Stromal cell of bone marrow (primary cell): ENCODE measurements around the gene RCOR1.

Experiments
- DNase-seq: peaks from one replicate; pipeline ENCODE4 v3.0.0-alpha.2; 2012; ENCODE audit warnings: low read depth

Gene RCOR1

GRCh38 chr14:102726191-102726949, 133.9 kb downstream of the RCOR1 start:
- no peak for DNase-seq

DNA sequence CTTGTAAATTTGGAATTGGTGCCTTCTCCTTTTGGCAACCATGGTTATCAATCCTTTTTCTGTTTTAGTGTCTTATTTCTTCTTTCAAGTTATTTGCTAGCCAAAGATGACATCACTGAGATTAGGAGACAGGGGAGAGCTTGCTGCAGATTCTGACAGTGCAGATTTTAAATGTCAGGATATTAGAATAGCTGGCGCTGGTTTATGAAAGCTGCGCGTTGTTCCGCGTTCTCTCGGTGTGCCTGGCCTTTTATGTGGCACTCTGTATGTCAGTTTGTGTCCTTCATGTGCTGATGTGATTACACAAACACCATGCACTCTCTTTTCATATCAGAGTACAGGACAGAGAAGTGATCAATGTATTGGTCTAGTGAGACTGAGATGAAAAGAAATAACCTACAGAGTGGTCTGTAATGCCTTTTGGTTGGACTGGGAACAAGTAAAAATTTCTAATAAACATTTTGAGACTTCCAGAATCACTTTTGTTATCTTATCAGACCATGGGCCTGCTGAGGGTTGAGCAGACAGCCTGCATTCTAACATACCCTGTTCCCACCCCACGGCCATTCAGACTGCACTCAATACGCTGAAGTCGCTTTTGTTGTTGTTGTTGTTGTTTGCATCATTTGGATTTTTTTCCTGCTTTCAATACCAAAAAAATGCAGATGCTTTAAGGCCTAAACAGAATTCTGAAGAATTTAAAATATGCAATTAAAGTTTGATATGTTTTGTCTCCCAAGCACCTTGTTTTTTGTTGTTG, 135.1 kb downstream of the RCOR1 start:
- no peak for DNase-seq

GRCh38 chr14:102728501-102728900, 136.1 kb downstream of the RCOR1 start:
- no peak for DNase-seq

GRCh38 chr14:102729268-102729667, 136.8 kb downstream of the RCOR1 start:
- DNase-seq: no peak

- DNase-seq: no peak
These were observed 137.4 kb downstream of the RCOR1 start for GRCh38 chr14:102729825-102730224.

DNA sequence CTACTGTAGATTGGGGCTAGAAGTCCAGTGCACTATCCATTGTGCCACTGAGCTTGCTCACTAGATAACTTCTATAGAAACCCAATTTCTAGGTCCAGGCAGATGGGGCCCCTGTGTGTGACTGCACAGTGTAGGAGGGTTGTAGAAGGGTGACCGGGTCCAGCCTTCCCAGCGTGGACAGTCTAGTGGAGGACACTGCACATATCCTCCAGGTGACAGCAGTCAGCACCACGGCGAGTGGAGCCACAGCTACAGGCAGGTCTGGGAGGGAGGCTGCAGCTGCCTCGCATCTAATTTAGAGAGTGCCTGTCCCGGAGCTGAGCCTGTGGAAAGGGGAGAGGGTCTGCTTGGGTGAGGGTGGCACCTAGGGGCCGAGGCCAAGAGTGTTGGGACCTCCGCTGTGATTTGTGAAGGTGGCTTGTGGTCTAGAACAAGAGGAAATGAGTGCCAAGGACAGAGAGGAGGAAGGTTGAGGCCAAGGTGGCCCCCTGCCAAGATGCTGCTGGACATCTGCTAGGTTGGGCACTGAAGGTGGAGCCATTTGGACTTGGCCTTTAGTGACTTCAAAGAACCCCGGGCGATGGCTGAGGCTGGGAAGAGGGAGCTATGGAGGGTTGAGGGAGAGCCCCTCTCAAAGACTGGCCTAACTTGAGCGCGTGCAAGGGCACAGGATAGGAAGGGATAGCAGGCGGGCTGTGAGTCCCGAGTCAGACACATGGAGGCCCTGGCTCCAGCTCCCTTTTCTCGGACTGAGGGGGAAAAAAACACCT, 138.8 kb downstream of the RCOR1 start:
- no peak for DNase-seq

DNA sequence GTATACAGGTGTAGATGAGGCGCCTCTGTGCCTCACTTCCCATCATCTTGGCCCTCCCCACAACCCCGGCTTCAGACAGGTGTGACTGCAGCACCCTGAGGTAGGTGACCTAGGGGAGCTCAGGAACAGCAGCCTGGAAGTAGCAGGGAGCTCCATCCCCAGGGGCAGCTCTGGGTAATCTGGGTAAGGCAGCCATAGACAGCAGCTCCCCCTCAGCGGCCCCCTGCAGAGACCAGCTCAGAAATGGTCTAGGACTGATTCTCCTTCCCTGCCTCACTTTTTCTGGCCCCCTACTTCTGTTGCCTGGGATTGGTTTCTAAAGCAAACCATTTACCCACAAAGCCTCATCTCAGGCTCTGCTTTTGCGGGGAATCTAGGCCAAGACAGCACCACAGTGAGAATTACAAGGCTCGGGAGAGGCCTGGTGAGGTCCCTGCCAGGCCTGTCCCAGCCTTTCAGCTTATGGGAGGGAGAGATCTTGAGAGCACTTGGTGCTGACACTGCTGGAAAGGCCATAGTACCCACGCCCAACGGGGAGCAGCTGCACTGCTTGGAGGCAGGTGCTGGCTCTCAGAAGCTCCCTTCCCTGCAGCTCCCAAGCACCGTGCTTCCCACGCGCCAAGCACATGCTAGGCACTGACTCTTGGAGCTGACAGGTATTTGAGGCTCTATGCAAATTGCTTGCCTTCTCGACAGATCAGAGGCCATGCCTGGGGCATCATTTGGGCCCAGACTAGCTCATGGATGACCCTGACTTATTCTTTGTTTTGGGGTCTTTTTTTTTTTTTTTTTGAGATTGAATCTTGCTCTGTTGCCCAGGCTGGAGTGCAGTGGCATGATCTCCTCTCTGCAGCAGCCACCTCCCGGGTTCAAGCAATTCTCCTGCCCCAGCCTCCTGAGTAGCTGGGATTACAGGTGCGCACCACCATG, 139.7 kb downstream of the RCOR1 start:
- DNase-seq: no peak

DNA sequence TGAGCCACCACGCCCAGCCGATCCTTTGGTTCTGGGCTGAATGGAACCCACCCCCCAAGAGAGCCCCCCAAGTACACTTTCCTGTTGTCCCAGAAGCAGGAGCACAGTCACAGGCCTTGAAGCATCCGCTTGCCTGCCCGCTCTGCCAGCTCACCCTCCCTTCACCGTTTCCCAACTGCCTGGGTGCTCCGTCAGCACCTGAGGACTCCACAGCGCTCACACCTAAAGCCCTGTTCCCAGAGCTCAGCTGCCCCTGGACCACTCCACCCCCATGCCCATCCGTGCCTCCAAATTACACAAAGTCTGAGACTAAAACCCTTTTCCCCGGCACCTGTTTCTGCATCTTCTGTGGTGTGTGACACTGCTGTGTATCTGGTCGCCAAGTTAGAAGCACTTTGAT, 140.5 kb downstream of the RCOR1 start:
- DNase-seq: no peak

GRCh38 chr14:102733326-102733725, 140.9 kb downstream of the RCOR1 start:
- DNase-seq: no peak

GRCh38 chr14:102734436-102734835, 142.0 kb downstream of the RCOR1 start:
- no peak for DNase-seq

DNA sequence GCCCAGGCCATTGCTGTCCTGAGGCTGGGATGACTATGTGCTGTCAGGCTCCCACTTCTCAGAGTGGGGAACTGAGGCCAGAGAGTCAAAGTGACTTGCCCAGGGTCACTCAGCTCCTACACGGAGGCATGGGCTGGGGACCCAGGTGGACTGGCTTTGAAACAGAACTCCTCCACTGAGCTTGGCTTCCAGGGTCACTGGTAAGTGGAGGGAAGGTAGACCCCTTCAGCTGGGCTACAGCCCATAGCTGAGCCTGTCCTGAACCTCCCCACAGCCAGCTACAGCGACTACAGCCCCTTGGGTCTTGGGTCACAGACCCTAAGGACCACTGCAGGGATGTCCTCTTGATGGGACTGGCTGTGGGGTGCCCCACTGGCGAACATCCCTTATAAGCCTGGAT, 144.5 kb downstream of the RCOR1 start:
- no peak for DNase-seq

GRCh38 chr14:102737402-102738372, 145.2 kb downstream of the RCOR1 start:
- no peak for DNase-seq

- no peak for DNase-seq
These were observed 146.1 kb downstream of the RCOR1 start for GRCh38 chr14:102738373-102739189.

DNA sequence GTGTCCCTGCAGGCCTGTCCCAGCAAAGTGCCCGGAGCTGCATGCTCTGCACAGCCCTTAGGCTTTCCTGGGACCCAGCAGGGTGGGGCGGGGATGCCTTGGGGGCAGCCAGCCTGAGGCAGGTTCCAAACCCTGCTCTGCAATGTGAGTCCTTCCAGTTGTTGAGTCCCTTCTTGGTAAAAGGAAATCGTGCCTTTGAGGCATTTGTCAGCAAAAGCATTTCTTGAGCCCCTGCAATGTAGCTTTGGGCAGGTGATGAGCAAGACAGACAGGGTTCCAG, 146.7 kb downstream of the RCOR1 start:
- DNase-seq: no peak

DNA sequence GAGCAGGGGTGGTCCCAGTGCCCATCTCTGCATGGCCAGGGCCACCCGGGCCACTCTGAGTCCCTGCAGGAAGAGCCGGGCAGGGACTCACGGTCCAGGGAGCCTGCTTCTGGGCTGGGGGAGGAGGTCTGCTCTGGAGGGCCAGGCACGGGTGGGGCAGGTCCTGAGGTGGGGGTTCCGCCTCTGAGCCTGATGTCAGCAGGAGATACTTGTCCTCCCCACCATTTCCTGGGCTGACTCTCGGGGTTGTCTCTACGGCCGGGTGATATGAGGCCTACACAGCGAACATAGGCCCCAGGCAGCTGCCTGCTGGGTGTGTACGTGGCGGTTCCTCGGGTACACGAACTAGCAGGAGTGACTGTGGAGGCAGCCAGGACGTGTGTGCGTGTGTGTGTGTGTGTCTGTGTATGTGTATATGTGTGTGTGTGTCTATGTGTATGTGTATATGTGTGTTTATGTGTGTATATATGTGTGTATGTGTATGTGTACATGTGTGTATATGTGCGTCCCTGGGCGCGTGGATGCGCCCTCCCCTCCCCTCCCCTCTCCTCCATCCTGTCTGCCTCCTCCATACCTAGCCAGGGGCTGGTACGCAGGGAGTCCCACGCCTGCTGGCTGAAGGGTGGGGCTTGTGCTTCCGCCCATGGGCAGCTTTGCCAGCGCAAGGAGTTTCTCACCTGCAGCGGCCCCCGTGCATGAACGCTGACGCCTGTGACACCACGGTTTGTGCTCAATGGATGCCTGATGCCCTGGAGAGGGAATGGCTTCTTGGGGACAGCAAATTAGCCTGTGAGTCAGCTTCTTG, 154.4 kb downstream of the RCOR1 start:
- no peak for DNase-seq

GRCh38 chr14:102748806-102749205, 156.4 kb downstream of the RCOR1 start:
- no peak for DNase-seq

DNA sequence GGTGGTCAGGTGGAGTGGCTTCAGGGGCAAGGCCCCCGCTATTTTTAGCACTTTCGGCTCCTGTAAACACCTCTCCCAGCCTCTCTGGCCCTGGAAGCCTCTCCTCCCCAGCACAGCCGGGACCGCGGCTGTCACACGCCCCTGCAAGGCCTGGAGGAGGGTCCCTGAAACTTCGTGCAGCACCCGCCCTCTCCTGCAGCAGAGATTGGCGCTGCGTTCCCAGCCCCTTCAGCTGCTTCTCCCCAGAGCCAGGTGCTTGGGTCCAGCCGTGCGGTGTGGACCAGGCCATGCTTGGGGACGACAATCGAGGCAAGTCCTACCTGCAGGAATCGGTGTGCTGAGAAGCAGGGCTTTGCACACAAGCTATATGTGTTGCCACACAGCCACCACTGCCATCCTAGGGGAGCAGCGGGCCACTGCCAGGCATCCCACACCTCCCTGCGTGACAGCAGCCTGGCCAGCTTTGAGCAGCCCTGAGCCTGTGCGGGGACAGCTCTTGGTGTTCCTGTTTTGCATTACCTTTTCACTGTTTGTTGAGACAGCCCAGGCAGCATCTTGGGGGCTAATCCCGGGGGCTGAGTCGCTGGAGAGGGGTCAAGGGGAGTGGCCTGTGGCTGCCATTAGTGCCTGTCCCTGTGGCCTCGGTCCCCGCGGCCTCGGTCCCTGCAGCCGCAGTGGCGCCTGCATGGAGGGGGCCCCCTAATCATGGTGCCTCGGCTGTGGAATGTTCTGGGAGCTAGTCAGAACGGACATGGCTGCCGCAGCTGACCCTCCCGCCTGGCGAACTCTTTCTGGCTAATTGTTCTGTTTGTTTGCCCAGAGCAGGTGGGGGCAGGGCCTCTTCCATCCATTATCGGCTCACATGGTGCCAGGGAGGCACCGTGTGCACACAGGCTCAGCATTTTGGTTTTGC, 157.2 kb downstream of the RCOR1 start:
- no peak for DNase-seq

- DNase-seq: no peak
These were observed 157.9 kb downstream of the RCOR1 start for GRCh38 chr14:102750376-102750775.
